Smooth muscle cell (in vitro differentiated cells): ENCODE measurements around the gene TOP2A. TPM values are rescaled to one million over a fixed set of nuclear protein-coding genes. Genes with fewer than 3 reads are reported as not detected.
A peak's percentile ranks its signal among the peaks of the same experiment; 100 is the strongest.

Source experiments
- DNase-seq: peaks from one replicate; lab custom pipeline; 2025; ENCODE audit not compliant: unreplicated experiment; lab: John Stamatoyannopoulos, UW
- H2AFZ ChIP-seq: fragments of 200-600 bp; sonication (generic); 2 replicates; pipeline ENCODE4 v1.6.0; 2016; ENCODE audit warnings: antibody characterized with exemption, low read depth, mild to moderate bottlenecking
- H3F3A ChIP-seq: fragments of 200-600 bp; sonication (generic); 2 replicates; pipeline ENCODE4 v1.6.0; 2017; ENCODE audit warnings: antibody characterized with exemption, low read depth
- H3K27ac ChIP-seq: fragments of 200-600 bp; sonication (generic); 2 replicates; pipeline ENCODE4 v1.5.1; 2016; ENCODE audit warnings: low read depth, mild to moderate bottlenecking
- H3K27me3 ChIP-seq: fragments of 200-600 bp; sonication (generic); 2 replicates; pipeline ENCODE4 v1.6.1; 2016; ENCODE audit warnings: low read depth, mild to moderate bottlenecking
- H3K36me3 ChIP-seq: fragments of 200-600 bp; sonication (generic); 2 replicates; pipeline ENCODE4 v1.5.1; 2016; ENCODE audit warnings: low read depth
- H3K4me1 ChIP-seq: fragments of 200-600 bp; sonication (generic); 2 replicates; pipeline ENCODE4 v1.5.1; 2016; ENCODE audit warnings: low read depth
- H3K4me2 ChIP-seq: fragments of 200-600 bp; sonication (generic); 2 replicates; pipeline ENCODE4 v1.6.0; 2016; ENCODE audit warnings: mild to moderate bottlenecking
- H3K4me3 ChIP-seq: fragments of 200-600 bp; sonication (generic); 2 replicates; pipeline ENCODE4 v1.5.1; 2016; ENCODE audit warnings: mild to moderate bottlenecking
- H3K79me2 ChIP-seq: fragments of 200-600 bp; sonication (generic); 2 replicates; pipeline ENCODE4 v1.6.0; 2016; ENCODE audit warnings: low read depth, mild to moderate bottlenecking
- H3K9ac ChIP-seq: fragments of 200-600 bp; sonication (generic); 2 replicates; pipeline ENCODE4 v1.6.0; 2016; ENCODE audit warnings: low read depth
- H3K9me3 ChIP-seq: fragments of 200-600 bp; sonication (generic); replicated peaks from 2 replicates; pipeline ENCODE4 v1.5.1; 2016; ENCODE audit warnings: low read depth
- H4K20me1 ChIP-seq: fragments of 200-600 bp; sonication (generic); 2 replicates; pipeline ENCODE4 v1.6.0; 2016; ENCODE audit warnings: low read depth
- WGBS: methylation state at CpG from one replicate; pipeline ENCODE4 v1.1.7; 2016; ENCODE audit warnings: low lambda C conversion rate; 5-methylcytosine and 5-hydroxymethylcytosine counted together
- polyA plus RNA-seq: library from polyadenylated mRNA; unstranded; fragments of >200 nt; fragmentation: Nextera tagmentation; extraction: Ambion mirVana; gene quantifications from 2 replicates; pipeline ENCODE4 v1.2.1, GENCODE V29; 2016
- total RNA-seq: library from RNA; depleted of rRNA; stranded (reverse); fragments of >200 nt; gene quantifications from 2 replicates; pipeline ENCODE4 v1.2.3, GENCODE V29; 2014
- TF ChIP-seq, protein P1 (sequence below): fragments of 200-600 bp; sonication (generic); IDR thresholded peaks from 2 replicates; pipeline ENCODE4 v1.5.1; 2017; ENCODE audit warnings: borderline replicate concordance, mild to moderate bottlenecking, antibody characterized with exemption; ENCODE audit not compliant: insufficient read depth, poor library complexity, severe bottlenecking

Gene TOP2A
- total and polyA plus RNA-seq, 2 experiments from 2014 or later: 26.2 to 45.5 TPM

DNA sequence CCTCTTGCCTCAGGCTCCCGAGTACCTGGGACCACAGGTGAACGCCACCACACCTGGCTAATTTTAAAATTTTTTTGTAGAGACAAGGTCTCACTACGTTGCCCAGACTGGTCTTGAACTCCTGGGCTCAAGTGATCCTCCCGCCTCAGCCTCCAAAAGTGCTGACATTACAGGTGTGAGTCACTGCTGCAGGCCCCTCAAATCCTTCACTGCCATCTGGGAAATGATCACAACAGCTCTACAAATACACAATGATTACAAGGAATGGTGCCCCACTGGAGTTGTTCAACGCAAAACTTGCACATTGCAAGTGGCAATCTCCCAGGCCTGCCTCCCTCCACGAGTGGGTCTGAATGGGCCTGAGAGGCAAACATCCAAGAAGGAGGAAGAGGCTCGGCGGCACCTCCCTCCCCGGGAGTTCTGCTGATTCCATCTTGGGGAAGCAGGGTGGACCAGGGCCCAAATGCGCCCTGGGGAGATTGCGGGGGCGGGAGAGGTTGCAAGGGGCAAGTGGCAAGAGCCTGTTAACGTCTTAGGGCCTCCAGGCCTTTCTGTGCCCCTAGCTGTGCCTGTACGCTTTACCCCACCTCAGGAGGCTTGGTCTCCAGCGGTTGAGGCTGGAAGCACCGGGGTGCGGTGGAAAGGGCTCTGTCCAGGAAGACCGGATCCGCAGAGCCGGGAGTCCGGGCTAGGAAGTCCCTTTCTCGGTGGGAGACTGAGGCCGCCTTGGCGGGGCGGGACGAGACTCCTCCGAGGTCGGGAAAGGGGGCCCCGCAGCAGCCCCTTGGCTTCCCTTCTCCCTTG lies 24.9 kb upstream of the TOP2A start:
- Histone ChIP-seq H3K27ac (no peak overlapping the region), H3K27me3 (no peaks in the 10 kb centered on the region), H3K4me2 (peak overlapping the region; percentile 97), H3F3A (no peaks in the 10 kb centered on the region), H2AFZ (peak overlapping the region; percentile 85), H3K36me3 (no peaks in the 10 kb centered on the region), H3K4me1 (peaks cover 16% of the 10 kb centered on the region), H3K4me3 (peak overlapping the region; percentile 54), H3K79me2 (peaks cover 31% of the 10 kb centered on the region), H3K9me3 (no peaks in the 10 kb centered on the region), H4K20me1 (peaks cover 13% of the 10 kb centered on the region), H3K9ac (peak overlapping the region; percentile 34)
- DNase-seq: no peak
- TF ChIP-seq, protein P1, sequence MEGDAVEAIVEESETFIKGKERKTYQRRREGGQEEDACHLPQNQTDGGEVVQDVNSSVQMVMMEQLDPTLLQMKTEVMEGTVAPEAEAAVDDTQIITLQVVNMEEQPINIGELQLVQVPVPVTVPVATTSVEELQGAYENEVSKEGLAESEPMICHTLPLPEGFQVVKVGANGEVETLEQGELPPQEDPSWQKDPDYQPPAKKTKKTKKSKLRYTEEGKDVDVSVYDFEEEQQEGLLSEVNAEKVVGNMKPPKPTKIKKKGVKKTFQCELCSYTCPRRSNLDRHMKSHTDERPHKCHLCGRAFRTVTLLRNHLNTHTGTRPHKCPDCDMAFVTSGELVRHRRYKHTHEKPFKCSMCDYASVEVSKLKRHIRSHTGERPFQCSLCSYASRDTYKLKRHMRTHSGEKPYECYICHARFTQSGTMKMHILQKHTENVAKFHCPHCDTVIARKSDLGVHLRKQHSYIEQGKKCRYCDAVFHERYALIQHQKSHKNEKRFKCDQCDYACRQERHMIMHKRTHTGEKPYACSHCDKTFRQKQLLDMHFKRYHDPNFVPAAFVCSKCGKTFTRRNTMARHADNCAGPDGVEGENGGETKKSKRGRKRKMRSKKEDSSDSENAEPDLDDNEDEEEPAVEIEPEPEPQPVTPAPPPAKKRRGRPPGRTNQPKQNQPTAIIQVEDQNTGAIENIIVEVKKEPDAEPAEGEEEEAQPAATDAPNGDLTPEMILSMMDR: no peak
- WGBS: 33% methylated on average over 26 of the region's 29 CpGs

DNA sequence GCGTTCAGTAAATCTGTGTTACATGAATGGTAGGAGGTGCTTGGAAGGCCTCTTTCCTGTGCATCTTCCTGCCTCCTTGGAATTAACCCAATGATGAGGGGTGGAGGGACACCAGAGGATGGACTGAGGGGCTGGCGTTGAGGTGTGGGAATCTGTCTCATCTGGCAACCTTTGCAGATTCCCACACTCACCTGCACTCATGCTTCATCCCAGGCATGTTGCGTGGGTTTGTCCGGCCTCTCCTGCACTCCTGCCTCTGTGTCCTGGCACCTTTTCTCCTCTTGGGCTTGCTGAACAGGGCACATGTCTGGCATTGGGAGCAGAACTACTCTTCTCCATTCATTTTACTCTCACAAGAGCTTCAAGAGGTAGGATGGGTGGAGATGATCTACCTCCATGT lies 22.5 kb upstream of the TOP2A start:
- no peak for DNase-seq
- Histone ChIP-seq H3K79me2 (peaks cover 11% of the 10 kb centered on the region), H3K9me3 (no peaks in the 10 kb centered on the region), H3K27me3 (no peaks in the 10 kb centered on the region), H3K4me2 (no peak overlapping the region), H3K36me3 (no peaks in the 10 kb centered on the region), H3K9ac (no peak overlapping the region), H2AFZ (no peak overlapping the region), H4K20me1 (no peaks in the 10 kb centered on the region), H3K4me1 (peaks cover 12% of the 10 kb centered on the region), H3F3A (no peaks in the 10 kb centered on the region), H3K27ac (no peak overlapping the region), H3K4me3 (no peak overlapping the region)
- 92% methylated on average over 4 of the region's 4 CpGs for WGBS
- TF ChIP-seq, protein P1: no peak

DNA sequence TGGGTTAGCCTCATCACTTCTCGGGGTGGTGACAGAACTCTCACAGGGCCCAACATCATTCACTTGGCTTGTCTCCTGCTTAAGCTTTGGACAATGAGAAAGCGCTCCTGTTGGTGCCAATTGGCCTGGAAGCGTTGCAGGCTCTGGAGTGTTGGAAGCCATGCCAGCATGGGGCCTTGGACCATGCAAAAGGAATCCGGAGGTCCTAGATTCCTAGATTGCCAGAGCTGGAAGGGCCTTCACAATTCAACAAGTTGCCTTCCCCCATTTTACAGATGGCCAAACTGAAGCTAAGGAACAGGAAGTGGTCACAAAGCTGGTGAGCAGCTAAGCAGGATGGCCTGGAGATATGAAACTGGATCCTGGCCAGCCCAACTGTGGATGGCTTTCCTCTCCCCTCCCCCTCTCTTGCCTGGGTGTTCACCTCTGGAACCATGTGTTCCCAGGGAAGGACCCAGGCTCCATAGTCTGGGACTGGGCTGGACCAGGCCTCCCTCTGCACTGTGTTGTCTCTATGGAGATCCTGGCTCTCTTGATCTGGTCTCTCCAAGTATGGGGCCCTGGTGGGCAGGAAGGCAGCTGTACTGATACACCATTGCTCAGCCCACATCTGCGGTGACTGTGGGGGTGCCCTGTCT lies 19.5 kb upstream of the TOP2A start:
- Histone ChIP-seq H3K36me3 (no peaks in the 10 kb centered on the region), H3K4me2 (no peak overlapping the region), H4K20me1 (no peaks in the 10 kb centered on the region), H3F3A (no peaks in the 10 kb centered on the region), H3K79me2 (no peaks in the 10 kb centered on the region), H3K4me3 (no peak overlapping the region), H3K9ac (no peak overlapping the region), H3K27me3 (no peaks in the 10 kb centered on the region), H2AFZ (no peak overlapping the region), H3K27ac (no peak overlapping the region), H3K9me3 (no peaks in the 10 kb centered on the region), H3K4me1 (peaks cover 3% of the 10 kb centered on the region)
- TF ChIP-seq, protein P1: no peak
- DNase-seq: no peak
- 92% methylated on average over 5 of the region's 5 CpGs for WGBS

DNA sequence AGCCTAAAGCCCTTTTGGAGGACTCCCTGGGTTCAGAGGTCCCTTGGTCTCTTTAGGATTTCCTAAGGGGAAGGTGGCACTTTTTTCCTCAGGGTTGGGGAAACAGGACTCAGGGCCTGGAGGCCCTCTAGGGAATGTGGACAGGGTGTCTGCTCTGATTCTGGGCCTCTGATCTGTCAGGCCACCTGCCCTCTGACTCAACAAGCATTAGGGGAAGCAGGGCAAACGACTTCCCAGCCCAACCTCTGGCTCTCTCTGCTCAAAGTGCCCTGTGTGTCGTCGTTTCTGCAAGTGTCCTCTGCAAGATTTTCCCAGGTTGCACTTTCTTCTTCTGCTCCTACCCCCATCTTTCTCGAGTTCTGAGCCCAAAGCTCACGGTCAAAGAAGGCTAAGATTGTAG lies 18.9 kb upstream of the TOP2A start:
- H3F3A ChIP-seq: no peaks in the 10 kb centered on the region
- H3K27me3 ChIP-seq: no peaks in the 10 kb centered on the region
- no peaks in the 10 kb centered on the region for H4K20me1 ChIP-seq
- H3K4me3 ChIP-seq: no peak overlapping the region
- DNase-seq: no peak
- no peaks in the 10 kb centered on the region for H3K9me3 ChIP-seq
- no peak overlapping the region for H3K9ac ChIP-seq
- no peak overlapping the region for H2AFZ ChIP-seq
- 79% methylated on average over 5 of the region's 5 CpGs for WGBS
- no peaks in the 10 kb centered on the region for H3K36me3 ChIP-seq
- peaks cover 3% of the 10 kb centered on the region for H3K4me1 ChIP-seq
- no peak overlapping the region for H3K4me2 ChIP-seq
- no peaks in the 10 kb centered on the region for H3K79me2 ChIP-seq
- H3K27ac ChIP-seq: no peak overlapping the region
- TF ChIP-seq, protein P1: no peak
